GM19463 (cell line): Measurements from ENCODE around the gene BEND5.

Source experiments
- ATAC-seq: cut with Tn5 transposase; IDR thresholded peaks from one replicate; pipeline ENCODE4 v1.9.1; 2021; ENCODE audit warnings: mild to moderate bottlenecking, moderate library complexity; ENCODE audit not compliant: unreplicated experiment

The BEND5 gene

GRCh38 chr1:48767975-48768510 lies 8.6 kb downstream of the BEND5 start:
- no peak for ATAC-seq

DNA sequence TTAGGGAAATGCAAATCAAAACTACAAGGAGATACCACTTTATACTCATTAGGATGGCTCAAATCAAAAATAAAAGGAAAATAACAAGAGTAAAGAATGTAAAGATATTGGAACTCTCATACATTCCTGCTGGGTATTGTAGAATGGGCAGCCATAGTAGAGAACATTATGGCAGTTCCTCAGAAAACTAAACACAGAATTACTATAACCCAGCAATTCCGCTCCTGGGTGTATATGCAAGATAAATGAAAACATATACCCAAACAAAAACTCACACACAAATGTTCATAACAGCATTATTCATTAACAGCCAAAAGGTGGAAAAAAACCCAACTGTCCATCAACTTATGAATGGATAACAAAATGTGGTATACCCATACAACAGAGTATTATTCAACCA lies 11.4 kb downstream of the BEND5 start:
- no peak for ATAC-seq

- no peak for ATAC-seq
Observed at GRCh38 chr1:48761986-48762385, 14.7 kb downstream of the BEND5 start.

- no peak for ATAC-seq
Observed at GRCh38 chr1:48761411-48761810, 15.3 kb downstream of the BEND5 start.

DNA sequence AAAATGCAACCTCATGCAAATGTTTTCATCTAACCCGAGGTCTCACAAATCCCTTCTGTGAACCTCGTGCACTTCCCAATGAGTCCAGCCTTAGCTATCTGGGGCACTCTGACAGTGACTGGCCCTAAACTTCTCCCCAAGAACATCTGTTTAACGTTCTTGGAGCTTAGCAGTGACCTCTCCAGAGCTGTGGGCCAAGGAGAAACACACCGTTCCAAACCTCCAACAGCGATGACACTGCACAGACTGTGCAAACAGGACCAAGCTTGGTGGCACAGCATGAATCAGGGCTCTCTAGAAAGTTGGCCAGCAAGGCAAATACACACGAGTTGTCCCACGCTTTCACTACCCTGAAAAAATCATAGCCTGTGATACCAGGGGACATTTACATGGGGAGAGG lies 15.8 kb downstream of the BEND5 start:
- ATAC-seq = no peak

DNA sequence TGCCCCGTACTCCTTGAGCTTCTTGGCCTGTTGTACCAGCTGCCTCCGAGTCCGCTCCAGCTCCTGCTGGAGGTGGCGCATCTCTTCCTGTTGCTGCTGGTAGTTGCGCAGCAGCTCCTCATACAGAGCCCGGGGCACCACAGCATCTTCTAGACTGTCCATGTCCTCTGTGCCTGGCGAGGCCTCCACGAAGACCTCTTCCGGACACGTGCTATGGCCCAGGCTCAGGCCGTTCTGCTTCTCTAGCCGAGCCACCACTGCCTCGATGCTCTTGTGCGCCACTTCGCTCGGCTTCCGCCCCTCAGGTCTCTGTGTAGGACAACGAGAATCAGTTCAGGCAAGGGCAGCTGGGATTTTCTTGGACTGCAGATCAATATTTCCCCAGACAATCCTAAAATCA lies 17.7 kb downstream of the BEND5 start:
- no peak for ATAC-seq

DNA sequence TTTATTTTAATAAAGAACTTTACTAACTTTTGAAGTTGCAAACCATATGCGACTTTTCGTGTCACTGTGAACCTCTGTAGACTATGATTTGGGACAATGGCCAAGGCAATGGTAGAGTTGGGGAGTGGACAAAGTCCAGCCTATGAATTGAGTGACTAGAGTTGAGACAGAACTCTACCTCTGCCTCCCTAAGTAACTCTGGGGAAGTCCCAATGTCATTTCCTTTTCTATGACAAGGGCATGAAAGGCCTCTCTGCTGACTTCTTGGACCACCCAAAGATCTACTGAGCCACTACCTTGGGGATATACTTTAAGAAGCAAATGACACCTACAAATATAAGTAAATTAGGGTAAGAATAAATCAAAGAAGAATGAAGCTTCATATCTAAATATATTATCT lies 19.3 kb downstream of the BEND5 start:
- ATAC-seq = peak; percentile 42

DNA sequence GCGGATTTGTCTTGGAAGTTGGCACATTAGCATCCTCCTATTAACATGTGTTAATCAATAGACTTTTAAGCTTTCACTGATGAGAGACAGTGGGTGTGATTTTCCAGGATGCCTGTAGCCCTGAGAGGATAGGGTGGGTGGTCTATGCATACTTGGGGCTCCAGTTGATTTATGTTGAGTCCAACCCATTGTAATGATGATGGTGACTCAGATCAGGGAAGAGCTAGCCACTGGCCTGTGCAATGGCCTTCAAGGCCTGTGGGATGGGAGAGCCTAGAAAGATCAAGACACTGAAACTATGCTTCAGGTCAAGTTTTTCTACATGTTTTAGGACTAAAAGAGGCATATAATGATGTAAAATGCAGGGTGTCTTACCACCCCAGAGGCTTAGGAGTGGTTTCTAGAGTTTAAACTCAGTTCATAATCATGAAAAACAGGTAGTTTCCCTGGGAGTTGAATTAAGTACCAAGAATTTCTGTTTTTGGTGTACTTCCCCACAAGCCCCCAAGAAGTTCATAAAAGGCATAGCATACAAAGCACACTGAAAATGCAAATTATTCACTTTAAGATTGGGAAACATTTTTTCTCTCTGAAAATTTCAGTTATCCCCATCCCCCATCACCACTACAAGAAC lies 19.9 kb downstream of the BEND5 start:
- ATAC-seq = peak; percentile 55

DNA sequence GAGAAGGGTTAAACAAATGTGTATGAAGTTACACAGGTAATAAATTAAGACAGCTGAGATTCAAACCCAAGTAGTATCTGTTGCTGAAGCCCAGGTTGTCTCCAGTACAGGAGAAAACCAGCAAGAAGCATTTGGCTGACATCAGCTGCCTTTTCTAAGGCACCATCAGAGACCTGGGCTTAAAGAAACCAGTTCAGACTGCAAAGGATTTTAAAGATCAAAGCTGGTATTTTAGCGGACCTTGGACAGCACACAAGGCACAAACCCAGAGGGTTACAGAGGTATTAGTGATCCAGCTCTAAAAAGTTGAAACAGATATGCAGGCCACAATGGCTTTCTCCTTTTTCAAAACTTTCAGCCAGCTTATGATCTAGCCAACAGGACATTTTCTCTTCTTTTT lies 23.4 kb downstream of the BEND5 start:
- no peak for ATAC-seq

DNA sequence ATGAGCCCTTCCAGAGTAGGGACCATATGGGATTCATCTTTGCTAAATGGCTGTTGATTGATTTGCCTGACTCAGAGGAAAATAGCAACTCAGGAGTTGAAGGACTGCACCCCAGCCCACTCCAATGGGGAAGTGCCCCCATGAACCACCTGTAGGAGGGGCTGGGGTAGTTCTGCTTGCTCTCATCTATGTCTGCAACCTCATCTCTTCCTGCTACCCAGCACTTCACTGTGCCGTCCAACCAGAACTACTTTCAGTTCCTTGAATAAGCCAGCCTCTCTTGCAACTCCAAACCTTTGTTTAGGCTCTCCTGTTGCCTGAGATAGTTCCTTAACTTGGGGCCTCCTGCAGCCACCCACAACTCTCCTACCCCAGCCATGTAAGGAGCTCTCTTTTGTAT lies 26.6 kb downstream of the BEND5 start:
- peak; percentile 67 for ATAC-seq

DNA sequence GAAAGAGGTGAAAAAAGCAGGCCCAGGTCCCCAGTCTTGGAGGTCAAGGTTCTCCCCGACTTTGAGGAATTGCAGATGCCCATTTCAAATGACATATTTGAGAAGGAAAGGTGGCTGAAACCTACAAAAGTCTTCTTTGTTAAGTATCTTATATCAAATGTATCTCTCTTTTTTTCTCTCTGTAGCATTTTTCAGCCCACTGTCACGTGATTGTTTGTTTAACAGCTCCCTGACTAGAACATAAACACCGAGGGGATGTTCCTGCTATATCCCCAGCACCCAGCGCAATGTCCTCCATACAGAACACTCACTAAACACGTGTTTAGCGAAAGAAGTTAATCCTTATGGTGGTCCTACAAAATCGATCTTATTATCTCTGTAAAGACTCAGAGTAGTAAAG lies 27.6 kb downstream of the BEND5 start:
- ATAC-seq = no peak

GRCh38 chr1:48746906-48747305 lies 29.8 kb downstream of the BEND5 start:
- no peak for ATAC-seq

DNA sequence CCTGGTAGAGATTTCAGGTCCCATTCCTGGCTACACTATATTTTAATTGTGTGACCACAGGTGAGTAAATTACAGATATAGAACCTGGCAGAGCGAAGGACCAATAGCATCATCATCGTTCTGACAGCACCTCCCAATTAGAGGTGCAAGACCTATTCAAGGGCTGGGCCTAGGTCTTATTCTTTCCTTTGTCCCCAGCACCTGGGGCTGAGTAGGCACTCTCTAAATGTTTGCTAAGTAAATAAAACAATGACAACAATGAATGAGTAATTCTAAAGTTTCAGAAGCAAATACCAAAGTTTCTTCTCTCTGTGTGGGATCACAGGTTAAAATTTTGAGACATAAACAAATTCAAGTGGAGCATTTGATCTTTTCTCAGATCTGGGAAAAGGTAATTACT lies 32.7 kb downstream of the BEND5 start:
- no peak for ATAC-seq

GRCh38 chr1:48743480-48743879 lies 33.2 kb downstream of the BEND5 start:
- no peak for ATAC-seq

GRCh38 chr1:48741380-48741779 lies 35.3 kb downstream of the BEND5 start:
- no peak for ATAC-seq

DNA sequence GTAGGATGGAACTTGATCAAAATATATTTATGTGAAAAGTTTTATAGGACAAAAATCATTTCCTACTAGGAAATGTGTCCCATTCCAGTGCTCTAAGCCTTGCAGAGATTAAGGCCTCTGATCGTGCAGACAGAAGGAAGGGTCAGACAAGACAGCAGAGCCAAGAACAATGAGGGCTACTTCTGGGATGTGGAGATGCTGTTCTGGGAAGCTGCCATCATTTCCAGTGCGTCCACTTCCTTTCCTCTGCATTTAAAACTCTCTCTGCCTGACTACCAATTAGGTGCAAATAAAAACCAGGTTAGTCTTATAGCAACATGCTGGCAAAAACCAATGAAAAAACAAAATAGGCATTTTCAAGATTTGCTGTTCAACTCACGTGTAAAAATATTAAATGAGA lies 36.1 kb downstream of the BEND5 start:
- ATAC-seq = no peak

DNA sequence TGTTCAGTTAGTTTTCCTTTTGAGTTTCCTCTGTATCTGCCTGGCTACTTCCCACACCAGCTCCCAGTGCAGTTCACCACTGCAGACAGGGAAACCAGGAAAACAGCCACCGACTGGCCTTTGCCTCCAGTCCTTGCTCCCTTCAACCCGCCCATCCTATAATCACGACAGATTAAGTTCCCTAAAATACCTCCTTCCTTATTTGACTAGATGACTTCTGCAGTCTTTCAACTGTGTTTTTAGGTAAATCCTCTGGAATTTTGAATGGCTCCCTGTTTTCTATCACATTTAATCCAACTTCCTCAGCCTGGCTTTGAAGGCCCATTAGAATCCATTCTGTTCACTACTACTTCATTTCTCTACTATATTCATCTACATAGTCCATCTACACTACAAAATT lies 37.6 kb downstream of the BEND5 start:
- no peak for ATAC-seq

DNA sequence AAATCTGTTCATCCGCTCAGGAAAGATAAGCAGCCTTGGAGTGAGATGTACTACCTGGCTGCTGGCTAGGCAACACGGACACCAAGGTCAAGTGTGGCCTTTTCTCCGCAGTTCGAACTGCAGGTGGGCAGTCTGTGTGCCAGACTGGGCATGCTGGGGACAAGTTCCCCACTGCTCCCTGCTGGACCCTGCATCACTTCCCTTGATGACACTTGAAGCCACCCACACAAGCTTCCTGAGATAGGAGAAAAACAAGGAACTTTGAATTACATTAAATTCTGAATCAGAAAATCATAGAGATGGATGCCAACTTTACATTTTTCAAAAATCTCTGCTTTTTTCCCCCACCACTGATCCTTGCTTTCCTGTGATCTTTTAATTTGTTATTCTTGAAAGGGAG lies 38.3 kb downstream of the BEND5 start:
- ATAC-seq = no peak

DNA sequence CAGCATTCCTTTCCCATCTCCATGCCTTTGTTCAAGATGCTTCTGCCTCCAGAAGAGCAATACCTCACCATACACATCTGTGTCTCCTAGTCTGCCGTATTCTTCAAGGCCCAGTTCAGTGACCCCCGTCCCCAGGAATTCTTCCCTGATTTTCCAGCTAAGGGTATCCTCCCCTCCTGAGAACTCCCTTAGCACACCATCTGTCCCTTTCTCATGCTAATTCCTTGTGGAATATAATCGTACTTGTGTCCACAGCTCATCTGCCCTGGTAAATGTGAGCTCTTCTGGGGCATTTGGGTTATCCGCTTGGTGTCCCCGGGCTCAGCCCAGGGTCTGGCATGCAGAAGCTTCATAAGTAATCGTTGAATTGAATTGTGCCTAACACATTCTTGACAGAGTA lies 40.9 kb downstream of the BEND5 start:
- ATAC-seq = no peak

GRCh38 chr1:48730164-48730910 lies 46.4 kb downstream of the BEND5 start:
- ATAC-seq = peak; percentile 59

DNA sequence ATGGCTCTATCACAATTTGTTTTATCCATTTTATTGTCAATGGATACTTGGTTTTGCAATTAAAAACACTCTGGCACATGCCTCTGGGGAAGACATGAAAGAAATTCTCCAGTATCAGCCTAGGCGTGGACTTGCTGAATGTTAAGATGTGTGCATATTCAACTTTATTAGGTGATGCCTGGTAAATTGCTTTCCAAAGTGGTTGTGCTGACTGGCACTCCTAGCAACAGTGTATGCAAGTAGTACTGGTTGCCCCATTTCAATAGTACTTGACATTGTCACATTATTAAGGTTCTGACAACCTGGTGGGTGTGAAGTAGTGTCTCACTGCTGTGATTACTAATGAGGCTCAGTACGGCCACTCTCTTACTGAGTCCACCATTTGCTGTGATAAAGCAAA lies 48.1 kb downstream of the BEND5 start:
- no peak for ATAC-seq

DNA sequence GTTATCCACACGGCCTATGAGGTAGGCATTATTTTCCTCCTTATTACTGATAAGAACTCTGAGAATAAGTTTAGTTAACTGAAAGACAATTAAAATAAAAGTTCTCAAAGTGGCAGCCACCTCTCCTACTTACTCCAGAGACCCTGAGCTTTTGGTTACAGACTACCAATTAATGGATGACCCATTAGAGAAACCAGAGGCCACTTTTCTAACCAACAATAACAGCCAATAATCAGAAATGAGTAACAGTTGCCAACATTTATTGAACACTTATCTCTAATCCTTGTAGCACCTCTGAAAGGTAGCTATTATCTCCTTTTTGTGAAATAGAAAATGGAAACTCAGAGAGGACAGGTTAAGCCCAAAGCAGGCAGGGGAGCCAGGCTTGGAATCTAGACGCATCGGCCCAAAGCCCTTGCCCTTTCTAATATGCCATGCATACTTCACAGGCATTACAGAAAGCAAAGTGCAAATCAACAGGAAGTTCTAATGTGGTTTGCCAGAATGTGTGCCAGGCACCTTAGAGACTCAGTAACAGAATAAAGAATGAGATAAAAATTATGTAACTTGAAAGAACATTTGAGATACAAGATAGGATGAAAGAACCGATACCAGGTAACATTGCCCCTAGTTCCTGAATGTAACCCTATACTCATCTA lies 50.0 kb downstream of the BEND5 start:
- ATAC-seq = peak; percentile 40
